Cardiac fibroblast (primary cell): ENCODE results near the gene FAM98B.

Source experiments
- DNase-seq, 2 donors: peaks; one replicate each; pipeline versions ENCODE4 v3.0.0 to v3.0.0-alpha.2; 2010; ENCODE audit warnings: low read depth in 2 of 2
- H3K4me3 ChIP-seq, 2 donors: replicated peaks in 1 of 2; 1 replicate in 1 of 2; 2 replicates in 1 of 2; pipeline ENCODE4 v1.5.1; 2011; ENCODE audit warnings: low read depth in 2 of 2, low read length in 2 of 2, mild to moderate bottlenecking in 2 of 2, moderate library complexity in 1 of 2
- TF ChIP-seq, protein P1 (sequence below): IDR thresholded peaks from one replicate; pipeline ENCODE4 v1.5.1; 2011; ENCODE audit warnings: low read depth, mild to moderate bottlenecking, low read length, inconsistent platforms

FAM98B gene

DNA sequence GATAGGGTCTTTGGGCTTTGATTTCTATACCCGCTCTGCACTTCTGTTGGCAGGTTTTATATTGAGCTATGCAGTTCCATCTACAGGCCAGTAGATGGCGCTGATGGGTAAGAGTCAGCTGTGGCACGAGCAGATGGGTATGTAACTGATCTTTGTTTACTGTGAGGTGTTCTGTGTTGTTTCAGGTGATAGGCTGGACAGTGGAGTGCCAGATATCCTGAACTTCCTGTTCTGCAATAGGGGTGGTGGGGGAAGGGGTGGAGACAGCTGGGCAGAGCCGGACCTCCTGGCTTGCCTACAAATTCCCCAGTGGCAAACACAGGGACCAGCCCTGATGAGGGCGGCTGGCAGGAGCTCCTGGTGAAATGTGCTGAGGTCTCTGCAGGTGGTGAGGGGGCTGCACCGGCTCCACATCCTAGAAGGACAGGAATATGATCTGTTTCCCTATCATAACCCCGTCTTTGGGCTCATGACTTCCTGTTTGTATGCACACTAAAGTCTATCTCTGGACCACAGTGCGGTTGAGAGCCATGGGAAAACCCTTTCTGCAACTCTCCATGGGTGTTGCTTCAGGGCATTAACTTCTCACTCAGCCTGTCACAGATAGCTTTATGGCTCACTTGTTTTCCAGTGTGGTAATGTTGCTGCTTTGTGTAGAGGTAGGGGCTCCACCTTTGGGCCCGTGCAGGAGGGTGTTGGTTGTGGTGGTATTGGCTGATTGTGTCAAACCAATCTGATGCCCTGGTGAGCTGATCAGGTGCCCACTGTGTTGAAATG is 13.4 kb upstream of the FAM98B start:
- TF ChIP-seq, protein P1, sequence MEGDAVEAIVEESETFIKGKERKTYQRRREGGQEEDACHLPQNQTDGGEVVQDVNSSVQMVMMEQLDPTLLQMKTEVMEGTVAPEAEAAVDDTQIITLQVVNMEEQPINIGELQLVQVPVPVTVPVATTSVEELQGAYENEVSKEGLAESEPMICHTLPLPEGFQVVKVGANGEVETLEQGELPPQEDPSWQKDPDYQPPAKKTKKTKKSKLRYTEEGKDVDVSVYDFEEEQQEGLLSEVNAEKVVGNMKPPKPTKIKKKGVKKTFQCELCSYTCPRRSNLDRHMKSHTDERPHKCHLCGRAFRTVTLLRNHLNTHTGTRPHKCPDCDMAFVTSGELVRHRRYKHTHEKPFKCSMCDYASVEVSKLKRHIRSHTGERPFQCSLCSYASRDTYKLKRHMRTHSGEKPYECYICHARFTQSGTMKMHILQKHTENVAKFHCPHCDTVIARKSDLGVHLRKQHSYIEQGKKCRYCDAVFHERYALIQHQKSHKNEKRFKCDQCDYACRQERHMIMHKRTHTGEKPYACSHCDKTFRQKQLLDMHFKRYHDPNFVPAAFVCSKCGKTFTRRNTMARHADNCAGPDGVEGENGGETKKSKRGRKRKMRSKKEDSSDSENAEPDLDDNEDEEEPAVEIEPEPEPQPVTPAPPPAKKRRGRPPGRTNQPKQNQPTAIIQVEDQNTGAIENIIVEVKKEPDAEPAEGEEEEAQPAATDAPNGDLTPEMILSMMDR, result peak; percentile 94
- DNase-seq, result peak; percentile 73 to 76
- no peak overlapping the region for H3K4me3 ChIP-seq

DNA sequence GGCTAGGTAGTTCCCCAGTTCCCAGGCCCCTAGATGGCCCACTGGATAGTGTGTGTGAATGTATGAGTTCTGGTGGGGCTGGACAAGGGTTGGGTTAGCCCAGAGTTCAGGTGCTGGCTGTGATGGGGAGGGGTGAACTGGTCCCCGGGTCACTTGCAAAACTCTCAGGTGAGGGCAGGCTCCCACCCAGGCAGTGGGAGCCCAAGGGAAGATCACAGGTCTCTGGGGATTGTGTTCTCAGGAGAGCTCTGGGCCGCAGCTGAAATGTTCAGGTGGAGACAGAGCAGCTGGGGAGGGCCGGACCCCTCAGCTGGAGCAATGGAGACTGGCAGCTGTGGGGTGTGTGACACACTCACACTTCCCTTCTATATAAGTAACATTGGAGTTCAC is 12.8 kb upstream of the FAM98B start:
- no peak for DNase-seq
- TF ChIP-seq, protein P1, result no peak
- H3K4me3 ChIP-seq, result no peak overlapping the region

DNA sequence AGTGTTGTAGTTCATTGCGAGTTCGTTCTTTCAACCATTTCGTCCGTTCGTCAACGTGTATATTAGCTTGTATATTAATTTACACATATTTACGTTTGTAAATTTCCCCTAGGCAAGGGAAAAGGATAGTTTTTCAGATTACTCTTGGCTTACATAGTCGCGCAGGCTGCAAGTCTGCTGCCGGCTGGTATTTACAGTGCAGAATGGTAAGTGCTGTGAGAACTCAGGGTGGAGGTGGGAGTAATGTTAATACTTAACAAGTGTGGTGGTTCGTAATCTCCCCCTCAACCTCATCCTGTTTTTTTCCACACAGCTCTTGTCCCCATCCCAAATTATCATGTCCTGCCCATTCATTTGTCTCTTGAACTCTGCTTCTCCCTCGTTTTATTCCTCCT is 766 bp downstream of the FAM98B start:
- no peak for DNase-seq
- TF ChIP-seq, protein P1, result no peak
- H3K4me3 ChIP-seq, result peak overlapping the region; percentile 75 to 94

DNA sequence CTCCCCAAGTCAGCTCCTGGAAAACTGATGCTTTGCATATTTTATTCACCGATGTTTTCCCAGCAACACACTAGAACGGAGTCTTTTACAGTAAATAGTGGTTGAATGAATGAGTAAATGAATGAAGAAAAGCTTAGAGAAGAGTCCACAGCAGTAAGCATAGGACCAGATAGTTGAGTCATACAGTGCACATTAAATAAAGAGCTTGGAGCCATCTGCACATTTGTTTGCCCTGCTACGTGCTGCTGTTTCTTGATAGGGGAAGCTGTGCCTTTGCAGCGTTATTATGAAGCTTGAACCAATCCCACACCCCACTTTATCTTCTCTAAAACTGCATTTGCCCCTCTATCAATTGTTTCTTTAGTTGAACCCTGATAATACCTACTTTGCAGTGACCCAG is 1.2 kb downstream of the FAM98B start:
- TF ChIP-seq, protein P1, result no peak
- peak; percentile 3 to 9 for DNase-seq
- peak overlapping the region; percentile 75 to 94 for H3K4me3 ChIP-seq

DNA sequence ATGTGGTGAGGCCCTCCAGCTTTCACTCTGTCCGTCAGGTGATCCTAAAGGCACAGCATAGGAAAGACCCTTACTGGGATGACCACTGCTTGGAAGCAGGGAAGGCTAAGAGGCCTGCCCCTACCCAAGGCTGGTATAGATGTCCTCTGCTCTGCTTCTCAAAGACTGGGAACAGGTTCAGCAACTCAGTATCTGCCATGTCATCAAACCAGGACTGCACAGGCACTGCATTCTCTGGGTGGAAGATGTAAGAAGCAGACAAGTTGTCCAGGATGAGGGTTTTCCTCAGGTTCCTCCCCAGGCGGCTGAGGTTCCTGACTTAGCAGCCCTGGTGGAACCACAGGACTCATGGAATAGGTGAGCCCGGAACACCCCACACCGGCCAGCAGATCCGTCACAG is 4.7 kb downstream of the FAM98B start:
- TF ChIP-seq, protein P1, result no peak
- no peak for DNase-seq
- no peak overlapping the region for H3K4me3 ChIP-seq

DNA sequence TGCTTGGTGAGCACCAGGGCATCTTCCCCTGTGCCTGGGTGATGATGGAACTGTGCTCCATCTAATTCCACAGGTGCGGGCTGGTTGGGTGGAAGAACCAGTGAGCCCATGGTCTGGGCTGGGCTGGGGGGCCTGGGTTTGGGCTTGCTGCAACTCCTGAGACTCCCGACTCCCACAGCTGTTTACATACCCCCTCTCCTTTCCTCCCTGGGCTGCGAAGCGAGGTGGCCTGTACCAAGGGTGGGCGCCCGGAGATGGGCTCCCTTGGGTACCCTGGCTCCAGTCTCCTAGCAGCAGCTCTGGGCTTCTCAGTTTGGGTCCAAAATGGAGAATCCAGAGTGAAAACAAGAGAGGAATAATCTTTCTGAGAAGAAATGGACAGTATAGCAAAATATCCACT is 5.6 kb downstream of the FAM98B start:
- TF ChIP-seq, protein P1, result no peak
- DNase-seq, result no peak
- H3K4me3 ChIP-seq, result no peak overlapping the region

DNA sequence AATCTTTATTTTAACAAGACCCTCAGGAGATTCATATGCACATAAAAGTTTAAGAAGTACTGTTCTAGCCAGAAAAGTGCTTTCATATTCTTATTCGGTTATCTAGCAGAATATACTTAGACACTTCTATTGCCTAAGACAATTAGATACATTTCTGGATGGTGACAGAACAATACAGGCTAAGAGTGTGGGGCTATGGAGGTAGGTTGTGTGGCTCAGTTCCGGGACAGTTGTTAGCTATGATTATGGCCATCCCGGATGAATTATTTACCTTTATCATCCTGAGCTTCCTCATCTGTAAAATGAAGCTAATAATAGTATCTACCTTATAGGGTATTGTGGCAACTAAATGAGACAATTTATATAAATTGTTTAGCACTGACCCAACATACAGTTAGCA is 6.6 kb downstream of the FAM98B start:
- no peak for DNase-seq
- no peak overlapping the region for H3K4me3 ChIP-seq

More for the DNA sequence above, 6.6 kb downstream of the FAM98B start:
- TF ChIP-seq, protein P1, result no peak
